H1 (cell line): Measurements from ENCODE around the gene LYL1. TPM values are rescaled to one million over a fixed set of nuclear protein-coding genes. Genes with fewer than 3 reads are reported as not detected.
A peak's percentile ranks its signal among the peaks of the same experiment; 100 is the strongest.

Source experiments
- CTCF ChIA-PET: fragments of 300-600 bp; sonication (Branson Sonifier 250); formaldehyde crosslinking; loops from one replicate; lab custom pipeline; 2021; ENCODE audit not compliant: partially characterized antibody; lab: Charles Lee
- POLR2A ChIA-PET: fragments of 300-600 bp; sonication (Branson Sonifier 250); formaldehyde crosslinking; loops from one replicate; lab custom pipeline; 2021; ENCODE audit warnings: inconsistent platforms; ENCODE audit not compliant: partially characterized antibody; lab: Charles Lee
- DNase-seq, 2 experiments: peaks; one replicate each; pipeline versions ENCODE4 v3.0.0 to v3.0.0-alpha.2; 2010 to 2022; ENCODE audit warnings: low spot score in 2 of 2, low read depth in 1 of 2, mixed read lengths in 1 of 2
- FAIRE-seq: peaks from 2 replicates; lab custom pipeline; 2011; peaks lifted over from hg19 to GRCh38; lab: Jason Lieb, UNC
- H2AFZ ChIP-seq: 2 replicates; pipeline ENCODE4 v1.8.1; 2012; ENCODE audit warnings: low read length, inconsistent platforms
- H2AK5ac ChIP-seq: 2 replicates; pipeline ENCODE4 v1.6.1; 2013; ENCODE audit warnings: low read depth, low read length
- H2BK120ac ChIP-seq: replicated peaks from 2 replicates; pipeline ENCODE3; 2013; ENCODE audit warnings: low read depth, low read length, inconsistent platforms
- H2BK12ac ChIP-seq: 2 replicates; pipeline ENCODE4 v1.6.1; 2013; ENCODE audit warnings: low read depth, low read length
- H2BK15ac ChIP-seq: 2 replicates; pipeline ENCODE4 v1.6.1; 2013; ENCODE audit warnings: low read length
- H2BK20ac ChIP-seq: 2 replicates; pipeline ENCODE4 v1.6.1; 2013; ENCODE audit warnings: low read length
- H2BK5ac ChIP-seq: 2 replicates; pipeline ENCODE4 v1.6.1; 2013; ENCODE audit warnings: low read depth, low read length
- H3K14ac ChIP-seq: 2 replicates; pipeline ENCODE4 v1.6.1; 2013; ENCODE audit warnings: inconsistent platforms; ENCODE audit not compliant: insufficient read length
- H3K18ac ChIP-seq: 2 replicates; pipeline ENCODE4 v1.6.1; 2013; ENCODE audit warnings: low read length; ENCODE audit errors: extremely low read depth
- H3K23ac ChIP-seq: 2 replicates; pipeline ENCODE4 v1.6.1; 2013; ENCODE audit warnings: inconsistent platforms; ENCODE audit not compliant: insufficient read length
- H3K23me2 ChIP-seq: 2 replicates; pipeline ENCODE4 v1.6.1; 2013; ENCODE audit warnings: low read depth, low read length
- H3K27ac ChIP-seq: 2 replicates; pipeline ENCODE4 v1.6.1; 2011; ENCODE audit warnings: low read depth, low read length, inconsistent platforms
- H3K27me3 ChIP-seq, 4 experiments: replicated peaks in 1 of 4; 1 replicate in 1 of 4; 2 replicates in 3 of 4; pipeline versions ENCODE4 v1.6.1 to v1.8.1; 2011 to 2013; ENCODE audit warnings: low read length in 3 of 4, mild to moderate bottlenecking in 3 of 4, inconsistent platforms in 2 of 4, mixed read lengths in 2 of 4, moderate library complexity in 1 of 4; ENCODE audit not compliant: control insufficient read depth in 3 of 4, insufficient read depth in 3 of 4; ENCODE audit errors: extremely low read depth in 1 of 4
- H3K36me3 ChIP-seq, 4 experiments: 2 replicates each; pipeline versions ENCODE4 v1.6.1 to v1.8.1; 2011 to 2013; ENCODE audit warnings: mild to moderate bottlenecking in 4 of 4, low read length in 3 of 4, moderate library complexity in 2 of 4, control low read depth in 1 of 4, inconsistent platforms in 1 of 4; ENCODE audit not compliant: insufficient read depth in 4 of 4, control insufficient read depth in 2 of 4
- H3K4ac ChIP-seq: replicated peaks from 2 replicates; pipeline ENCODE3; 2013; ENCODE audit warnings: low read length, low read depth, mixed read lengths, inconsistent platforms; ENCODE audit not compliant: insufficient read length
- H3K4me1 ChIP-seq, 4 experiments: replicated peaks in 1 of 4; 1 replicate in 1 of 4; 2 replicates in 3 of 4; pipeline versions ENCODE4 v1.6.1 to v1.8.1; 2011 to 2013; ENCODE audit warnings: low read length in 3 of 4, inconsistent platforms in 2 of 4, mixed read lengths in 1 of 4; ENCODE audit not compliant: insufficient read depth in 4 of 4, control insufficient read depth in 3 of 4
- H3K4me2 ChIP-seq, 2 experiments: 2 replicates each; pipeline versions ENCODE4 v1.6.1 to v1.8.1; 2011 to 2013; ENCODE audit warnings: low read depth in 2 of 2, low read length in 2 of 2, control low read depth in 1 of 2, inconsistent platforms in 1 of 2, mild to moderate bottlenecking in 1 of 2; ENCODE audit not compliant: insufficient read depth in 1 of 2
- H3K4me3 ChIP-seq, 4 experiments: fragments of 200-600, 300-600 bp in 1 of 4; sonication (generic), shearing (Covaris generic), sonication (Bioruptor Twin) in 1 of 4; 2 replicates each; pipeline versions ENCODE4 v1.5.1 to v1.8.1; 2011 to 2016; ENCODE audit warnings: low read length in 4 of 4, low read depth in 3 of 4, control low read depth in 2 of 4, inconsistent platforms in 2 of 4, mild to moderate bottlenecking in 2 of 4, mixed read lengths in 1 of 4, moderate library complexity in 1 of 4; ENCODE audit not compliant: insufficient read depth in 2 of 4; ENCODE audit errors: extremely low read depth in 1 of 4
- H3K56ac ChIP-seq: replicated peaks from 2 replicates; pipeline ENCODE3; 2013; ENCODE audit warnings: low read depth, mild to moderate bottlenecking, mixed read lengths, low read length, inconsistent platforms; ENCODE audit not compliant: insufficient read length
- H3K79me1 ChIP-seq: 2 replicates; pipeline ENCODE4 v1.6.1; 2013; ENCODE audit warnings: low read depth, low read length, control low read depth
- H3K79me2 ChIP-seq, 2 experiments: 2 replicates each; pipeline versions ENCODE4 v1.6.1 to v1.8.1; 2012 to 2013; ENCODE audit warnings: low read length in 2 of 2, mild to moderate bottlenecking in 2 of 2, inconsistent platforms in 1 of 2; ENCODE audit not compliant: insufficient read depth in 2 of 2, control insufficient read depth in 1 of 2
- H3K9ac ChIP-seq, 4 experiments: replicated peaks in 1 of 4; 1 replicate in 1 of 4; 2 replicates in 3 of 4; pipeline versions ENCODE4 v1.6.1 to v1.8.1; 2011 to 2013; ENCODE audit warnings: low read depth in 3 of 4, low read length in 3 of 4, control low read depth in 2 of 4, mild to moderate bottlenecking in 2 of 4, moderate library complexity in 2 of 4, inconsistent platforms in 1 of 4; ENCODE audit errors: extremely low read depth in 1 of 4
- H3K9me3 ChIP-seq, 2 experiments: 2 replicates each; pipeline versions ENCODE4 v1.6.1 to v1.8.1; 2012 to 2013; ENCODE audit warnings: mild to moderate bottlenecking in 2 of 2, moderate library complexity in 2 of 2, control low read depth in 1 of 2, inconsistent platforms in 1 of 2, low read depth in 1 of 2, low read length in 1 of 2, mixed read lengths in 1 of 2; ENCODE audit not compliant: insufficient read depth in 2 of 2
- H4K20me1 ChIP-seq, 2 experiments: replicated peaks in 1 of 2; 2 replicates each; pipeline versions ENCODE3 to v1.8.1; 2011 to 2013; ENCODE audit warnings: inconsistent platforms in 2 of 2, low read length in 2 of 2, mild to moderate bottlenecking in 1 of 2; ENCODE audit not compliant: insufficient read depth in 2 of 2, control insufficient read depth in 1 of 2
- H4K5ac ChIP-seq: 2 replicates; pipeline ENCODE4 v1.6.1; 2013; ENCODE audit warnings: low read length, low read depth, mixed read lengths, inconsistent platforms; ENCODE audit not compliant: insufficient read length
- H4K8ac ChIP-seq: 2 replicates; pipeline ENCODE4 v1.8.0; 2013; ENCODE audit warnings: mild to moderate bottlenecking, moderate library complexity, low read length, inconsistent platforms; ENCODE audit not compliant: insufficient read depth; ENCODE audit errors: extremely low read depth
- H4K91ac ChIP-seq: replicated peaks from 2 replicates; pipeline ENCODE3; 2013; ENCODE audit warnings: low read length, mixed read lengths, inconsistent platforms; ENCODE audit not compliant: insufficient read length
- CREB1 ChIP-seq: IDR thresholded peaks from 2 replicates; pipeline ENCODE4 v1.6.1; 2012; ENCODE audit warnings: inconsistent platforms
- FOSL1 ChIP-seq: IDR thresholded peaks from 2 replicates; pipeline ENCODE4 v1.6.1; 2011; ENCODE audit warnings: mild to moderate bottlenecking, low read depth, low read length, moderate library complexity; ENCODE audit not compliant: insufficient read depth
- KDM4A ChIP-seq: IDR thresholded peaks from one replicate; pipeline ENCODE4 v1.7.1; 2012; ENCODE audit warnings: low read depth, mild to moderate bottlenecking, moderate library complexity, low read length, inconsistent platforms; ENCODE audit not compliant: severe bottlenecking
- KDM5A ChIP-seq: fragments of 200-600 bp; IDR thresholded peaks from 2 replicates; pipeline ENCODE4 v1.7.1; 2012; ENCODE audit warnings: mild to moderate bottlenecking, low read length, inconsistent platforms, mixed read lengths
- PHF8 ChIP-seq: fragments of 200-600 bp; sonication (generic); conservative IDR thresholded peaks from 2 replicates; pipeline ENCODE4 v1.7.1; 2012; ENCODE audit warnings: low read depth, mild to moderate bottlenecking, inconsistent platforms, low read length, moderate library complexity
- POU5F1 ChIP-seq: IDR thresholded peaks from 2 replicates; pipeline ENCODE4 v1.6.1; 2011; ENCODE audit warnings: low read depth, mild to moderate bottlenecking, low read length, moderate library complexity
- SP1 ChIP-seq: IDR thresholded peaks from 2 replicates; pipeline ENCODE4 v1.6.1; 2011; ENCODE audit warnings: low read depth, low read length
- ZNF274 ChIP-seq: IDR thresholded peaks from 2 replicates; pipeline ENCODE4 v1.7.0; 2012; ENCODE audit warnings: low read length, borderline replicate concordance; ENCODE audit errors: extremely low read depth
- WGBS, 2 experiments: shearing (Covaris generic) in 1 of 2; methylation state at CpG; one replicate each; pipeline versions ENCODE4 v1.1.6 to v1.1.7; 2013 to 2015; ENCODE audit warnings: low lambda C conversion rate in 2 of 2, mixed read lengths in 2 of 2, inconsistent platforms in 1 of 2, low coverage in 1 of 2, missing lambda C conversion rate in 1 of 2; ENCODE audit not compliant: insufficient replicate concordance in 2 of 2, insufficient coverage in 1 of 2, insufficient read length in 1 of 2; ENCODE audit errors: extremely low coverage in 1 of 2, missing lambda C conversion rate in 1 of 2; 5-methylcytosine and 5-hydroxymethylcytosine counted together
- polyA plus RNA-seq, 7 experiments: library from polyadenylated mRNA; depleted of rRNA in 3 of 7; stranded (reverse) in 5 of 7; unstranded in 2 of 7; fragments of >200 nt in 5 of 7; fragments of 200-250 nt in 2 of 7; gene quantifications; 1 replicate in 5 of 7; 2 replicates in 1 of 7; 4 replicates in 1 of 7; pipeline versions ENCODE4 v1.2.1 to v1.2.3, GENCODE V29; 2011 to 2013; ENCODE audit warnings: missing spikeins in 2 of 7, mixed read lengths in 2 of 7
- total RNA-seq: library from RNA; stranded (reverse); fragmentation: NEBNext Ultra II Directional; extraction: Animal tissue kit (Norgen Biotek cat#: 25700); gene quantifications from 2 replicates; pipeline ENCODE4 v1.2.1, GENCODE V29; 2021
- TF ChIP-seq, protein P1 (sequence below), 3 experiments: IDR thresholded peaks; 1 replicate in 2 of 3; 2 replicates in 1 of 3; pipeline versions ENCODE4 v1.5.1 to v1.6.1; 2011; ENCODE audit warnings: low read length in 3 of 3, mild to moderate bottlenecking in 3 of 3, inconsistent platforms in 2 of 3, low read depth in 1 of 3, moderate library complexity in 1 of 3; ENCODE audit not compliant: insufficient read depth in 1 of 3; ENCODE audit errors: control extremely low read depth in 1 of 3

Gene LYL1
- total and polyA plus RNA-seq, 2 of the 8 experiments (the other 6 are each of a cell fraction or from before 2014, with no cell fraction given) = 0.58 to 0.76 TPM

DNA sequence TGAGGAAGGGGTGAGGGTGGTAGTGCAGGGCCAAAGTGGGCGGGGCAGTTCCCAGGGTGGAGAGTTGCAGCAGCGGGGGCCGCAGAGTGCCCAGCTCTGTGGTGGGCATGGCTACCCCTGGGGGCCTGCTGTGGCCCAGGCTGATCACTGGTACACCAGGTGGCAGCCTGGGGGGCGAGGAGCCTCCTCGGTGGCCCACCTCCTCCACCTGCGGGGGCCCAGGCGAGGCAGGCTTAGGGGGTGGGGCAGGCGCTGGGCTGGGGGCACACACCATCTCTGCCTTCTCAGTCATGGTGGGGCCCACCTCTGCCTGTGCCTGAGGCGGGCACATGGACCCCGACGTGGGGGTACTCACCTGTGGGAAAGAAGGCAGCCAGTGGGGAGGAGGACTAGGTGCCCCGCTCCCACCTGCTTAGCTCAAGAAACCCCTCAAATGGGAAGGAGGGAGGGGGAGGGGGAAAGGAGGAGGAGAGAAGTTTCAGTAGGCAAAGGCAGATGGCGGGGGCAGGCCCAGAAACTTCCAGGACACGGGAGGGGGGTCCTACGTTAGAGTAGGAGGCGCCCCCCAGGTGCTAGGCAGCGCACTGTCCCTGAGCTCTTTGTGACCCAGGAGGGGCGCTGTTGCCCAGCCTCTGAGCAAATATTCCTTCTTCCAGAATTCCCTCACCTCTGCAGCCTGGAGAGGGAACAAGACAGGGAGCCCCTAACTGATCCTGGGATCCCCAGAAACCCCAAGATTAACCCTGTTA is 1.6 kb downstream of the LYL1 start:
- peak overlapping the region; percentile 6; the same call in 1 of the 2 replicates for H4K8ac ChIP-seq
- no peak overlapping the region for H3K23ac ChIP-seq
- H3K4me3 ChIP-seq = no peak overlapping the region
- peaks cover 6% of the 10 kb centered on the region; the same call in 1 of the 2 replicates for H3K23me2 ChIP-seq
- ChIA-PET POLR2A (interaction anchor here (0.8 to 11.6 kb wide), 7 partner anchors 12 to 116 kb away, joined by 3 to 141 read pairs (median 8); partner anchors contain the start of genes IER2, NACC1, STX10 and TRMT1), CTCF (interaction anchor here (0.5 to 2.9 kb wide), 26 partner anchors 10 to 364 kb away, joined by 3 to 16 read pairs (median 4); no protein-coding TSS in a partner anchor)
- DNase-seq (no peak), FAIRE-seq (no peak)
- H4K5ac ChIP-seq = no peak overlapping the region
- no peak overlapping the region for H3K14ac ChIP-seq
- H2BK120ac ChIP-seq = no peak overlapping the region
- H2BK20ac ChIP-seq = no peak overlapping the region
- H3K79me2 ChIP-seq = no peaks in the 10 kb centered on the region
- H3K79me1 ChIP-seq = no peaks in the 10 kb centered on the region
- no peak overlapping the region for H2AFZ ChIP-seq
- H3K4me2 ChIP-seq = no peak overlapping the region; a peak in 1 of 4 replicates
- H3K4ac ChIP-seq = no peak overlapping the region
- H2AK5ac ChIP-seq = no peak overlapping the region
- no peak overlapping the region for H3K56ac ChIP-seq
- H2BK5ac ChIP-seq = no peak overlapping the region
- peaks cover 31 to 65% (median 57%) of the 10 kb centered on the region in 4 experiments for H3K27me3 ChIP-seq
- H4K91ac ChIP-seq = no peak overlapping the region
- H3K18ac ChIP-seq = no peak overlapping the region
- peaks cover 0 to 28% (median 10%) of the 10 kb centered on the region in 4 experiments; a peak in 5 of 7 replicates for H3K4me1 ChIP-seq
- H3K27ac ChIP-seq = no peak overlapping the region
- H4K20me1 ChIP-seq = peaks cover 2 to 16% of the 10 kb centered on the region in 2 experiments
- H3K9me3 ChIP-seq = no peaks in the 10 kb centered on the region
- no peaks in the 10 kb centered on the region for H3K36me3 ChIP-seq
- no peak overlapping the region for H2BK12ac ChIP-seq
- H2BK15ac ChIP-seq = no peak overlapping the region
- 64% methylated on average over 11 of the region's 18 CpGs; no CpG with 5 or more reads in 1 of the 2 experiments for WGBS, 2 experiments
- no peak overlapping the region for H3K9ac ChIP-seq
- TF ChIP-seq SP1 = no peak
- TF ChIP-seq, protein P1, sequence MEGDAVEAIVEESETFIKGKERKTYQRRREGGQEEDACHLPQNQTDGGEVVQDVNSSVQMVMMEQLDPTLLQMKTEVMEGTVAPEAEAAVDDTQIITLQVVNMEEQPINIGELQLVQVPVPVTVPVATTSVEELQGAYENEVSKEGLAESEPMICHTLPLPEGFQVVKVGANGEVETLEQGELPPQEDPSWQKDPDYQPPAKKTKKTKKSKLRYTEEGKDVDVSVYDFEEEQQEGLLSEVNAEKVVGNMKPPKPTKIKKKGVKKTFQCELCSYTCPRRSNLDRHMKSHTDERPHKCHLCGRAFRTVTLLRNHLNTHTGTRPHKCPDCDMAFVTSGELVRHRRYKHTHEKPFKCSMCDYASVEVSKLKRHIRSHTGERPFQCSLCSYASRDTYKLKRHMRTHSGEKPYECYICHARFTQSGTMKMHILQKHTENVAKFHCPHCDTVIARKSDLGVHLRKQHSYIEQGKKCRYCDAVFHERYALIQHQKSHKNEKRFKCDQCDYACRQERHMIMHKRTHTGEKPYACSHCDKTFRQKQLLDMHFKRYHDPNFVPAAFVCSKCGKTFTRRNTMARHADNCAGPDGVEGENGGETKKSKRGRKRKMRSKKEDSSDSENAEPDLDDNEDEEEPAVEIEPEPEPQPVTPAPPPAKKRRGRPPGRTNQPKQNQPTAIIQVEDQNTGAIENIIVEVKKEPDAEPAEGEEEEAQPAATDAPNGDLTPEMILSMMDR (IDR thresholded peaks at IDR 0.05; ENCODE audit: control extremely low read depth in 1 of 3, insufficient read depth in 1 of 3, low read depth in 1 of 3, low read length in 3 of 3) = peak; percentile 62 to 72 (median 65)
- TF ChIP-seq FOSL1 = no peak
- TF ChIP-seq KDM5A = no peak
- no peak for TF ChIP-seq KDM4A
- TF ChIP-seq PHF8 = no peak
- TF ChIP-seq POU5F1 = no peak
- TF ChIP-seq CREB1 = no peak
- TF ChIP-seq ZNF274 = no peak
